Vagina (tissue), 2 donors: ENCODE data around the gene NRXN3. TPM values are rescaled to one million over a fixed set of nuclear protein-coding genes. Genes with fewer than 3 reads are reported as not detected.

Source experiments
- DNase-seq, 2 donors: peaks; one replicate each; pipeline ENCODE4 v3.0.0-alpha.2; 2017; ENCODE audit errors: extremely low spot score in 2 of 2
- H3K27ac ChIP-seq: fragments of 200-600 bp; sonication (generic); one replicate; pipeline ENCODE4 v1.5.1; 2019
- H3K27me3 ChIP-seq: fragments of 200-600 bp; sonication (generic); one replicate; pipeline ENCODE4 v1.5.1; 2019
- H3K36me3 ChIP-seq, 2 donors: fragments of 200-600 bp; sonication (generic); one replicate each; pipeline ENCODE4 v1.5.1; 2017 to 2019
- H3K4me1 ChIP-seq: fragments of 200-600 bp; sonication (generic); one replicate; pipeline ENCODE4 v1.5.1; 2019
- H3K4me3 ChIP-seq, 2 donors: fragments of 200-600 bp; sonication (generic); 1 replicate in 1 of 2; 2 replicates in 1 of 2; pipeline ENCODE4 v1.5.1; 2016 to 2019
- H3K9me3 ChIP-seq: fragments of 200-600 bp; sonication (generic); one replicate; pipeline ENCODE4 v1.5.1; 2019
- POLR2A ChIP-seq, 2 donors: fragments of 450-650 bp; IDR thresholded peaks; one replicate each; pipeline ENCODE4 v1.6.1; 2017; ENCODE audit warnings: antibody characterized with exemption in 2 of 2, mild to moderate bottlenecking in 2 of 2, moderate library complexity in 2 of 2
- POLR2AphosphoS5 ChIP-seq, 2 donors: sonication (generic); formaldehyde crosslinking; IDR thresholded peaks; one replicate each; pipeline ENCODE4 v1.9.0; 2017; ENCODE audit warnings: antibody characterized with exemption in 2 of 2, mild to moderate bottlenecking in 2 of 2, low read depth in 1 of 2; ENCODE audit not compliant: insufficient read depth in 1 of 2
- intact Hi-C: fragments of 100-400 bp; cut with DNase I; formaldehyde crosslinking; loops from one replicate; pipeline ENCODE4 v1.15.1; 2023
- small RNA-seq: library from RNA; depleted of rRNA; stranded (forward); fragments of <200 nt; gene quantifications from one replicate; pipeline ENCODE3, GENCODE V24; 2016
- total RNA-seq: library from RNA; depleted of rRNA; stranded (reverse); fragments of >200 nt; gene quantifications from one replicate; pipeline ENCODE4 v1.2.3, GENCODE V29; 2016

The NRXN3 gene
- total RNA-seq, 1 donor from 2014 or later, result 4.7 TPM

- intact Hi-C loops, result no loop called here
- Histone ChIP-seq H3K4me1 (no peaks in the 10 kb centered on the region), H3K36me3 (no peaks in the 10 kb centered on the region), H3K27ac (no peak overlapping the region), H3K4me3 (no peak overlapping the region), H3K27me3 (no peaks in the 10 kb centered on the region), H3K9me3 (no peaks in the 10 kb centered on the region)
- no peak for DNase-seq
- TF ChIP-seq POLR2AphosphoS5 (IDR thresholded peaks at IDR 0.05; ENCODE audit: insufficient read depth in 1 of 2, low read depth in 1 of 2), result no peak
Observed at GRCh38 chr14:79916281-79916680, 1746.1 kb downstream of the NRXN3 start.

- Histone ChIP-seq H3K4me3 (no peak overlapping the region), H3K4me1 (no peaks in the 10 kb centered on the region), H3K27ac (no peak overlapping the region), H3K9me3 (no peaks in the 10 kb centered on the region), H3K36me3 (no peaks in the 10 kb centered on the region), H3K27me3 (no peaks in the 10 kb centered on the region)
- intact Hi-C loops, result no loop called here
- no peak for TF ChIP-seq POLR2A (IDR thresholded peaks at IDR 0.05)
- no peak for TF ChIP-seq POLR2AphosphoS5 (IDR thresholded peaks at IDR 0.05; ENCODE audit: insufficient read depth in 1 of 2, low read depth in 1 of 2)
- DNase-seq, result no peak
Observed at GRCh38 chr14:79916892-79917291, 1746.7 kb downstream of the NRXN3 start.

Small RNA genes within 50 kb of the gene (small RNA-seq; reads per million reads assigned to genes)
- not detected for gene RNA5SP388
